ENCODE results near the gene HES4.
A peak's percentile ranks its signal among the peaks of the same experiment; 100 is the strongest.
"Not testable (repeated sequence)": the region's sequence is repeated elsewhere in the genome, so short reads cannot be mapped to it uniquely, and the experiment has no call there.

Gene HES4

GRCh38 chr1:1018321-1018685 is 18.4 kb upstream of the HES4 start:
- not testable (repeated sequence) for DNase-seq (ENCODE audit: low read depth, low spot score)

- DNase-seq (ENCODE audit: low read depth, low spot score) = not testable (repeated sequence)
These were observed 17.8 kb upstream of the HES4 start for GRCh38 chr1:1017397-1018320.

DNA sequence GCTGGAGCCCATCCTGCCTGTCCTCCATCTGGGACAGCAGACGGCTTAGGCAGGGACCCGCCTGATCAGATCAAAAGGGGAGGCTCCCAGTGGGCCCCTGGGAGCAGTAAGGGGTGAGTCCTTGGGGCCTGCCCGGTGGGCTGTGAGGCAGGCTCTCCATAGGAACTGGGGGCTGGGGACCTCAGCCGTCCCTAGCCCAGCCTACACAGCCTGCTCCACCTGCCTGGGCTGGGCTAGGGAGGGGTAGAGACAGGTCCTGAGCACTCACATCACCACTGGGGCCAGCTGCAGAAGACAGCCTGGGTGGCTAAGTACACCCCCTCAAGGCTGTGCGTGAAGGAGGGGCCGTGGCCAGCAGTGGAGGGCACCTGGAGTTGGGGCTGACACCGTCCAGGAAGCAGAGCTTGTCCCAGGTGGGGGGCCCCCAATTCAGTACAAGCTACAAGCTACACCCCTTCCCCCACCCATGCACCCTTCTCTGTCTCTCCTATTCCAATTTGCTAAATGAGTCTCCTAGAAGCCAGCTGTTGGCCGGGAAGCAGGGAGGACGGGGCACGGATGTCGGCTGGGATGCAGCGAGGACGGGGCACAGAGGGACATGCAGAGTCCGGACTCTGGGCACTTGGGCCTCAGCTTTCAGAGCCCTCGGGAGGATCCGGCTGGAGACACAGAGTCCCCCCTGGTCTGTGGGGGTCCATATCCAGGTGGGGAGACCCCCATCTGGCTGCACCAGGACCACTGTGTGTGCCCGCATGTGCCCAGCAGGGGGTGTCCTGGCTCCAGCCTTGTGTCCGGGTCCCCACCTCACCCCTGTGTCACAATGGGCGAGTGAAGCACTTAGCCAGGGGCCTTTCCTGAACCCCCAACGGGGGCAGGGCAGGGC is 15.1 kb upstream of the HES4 start:
- no peak for DNase-seq (ENCODE audit: low read depth, low spot score)

DNA sequence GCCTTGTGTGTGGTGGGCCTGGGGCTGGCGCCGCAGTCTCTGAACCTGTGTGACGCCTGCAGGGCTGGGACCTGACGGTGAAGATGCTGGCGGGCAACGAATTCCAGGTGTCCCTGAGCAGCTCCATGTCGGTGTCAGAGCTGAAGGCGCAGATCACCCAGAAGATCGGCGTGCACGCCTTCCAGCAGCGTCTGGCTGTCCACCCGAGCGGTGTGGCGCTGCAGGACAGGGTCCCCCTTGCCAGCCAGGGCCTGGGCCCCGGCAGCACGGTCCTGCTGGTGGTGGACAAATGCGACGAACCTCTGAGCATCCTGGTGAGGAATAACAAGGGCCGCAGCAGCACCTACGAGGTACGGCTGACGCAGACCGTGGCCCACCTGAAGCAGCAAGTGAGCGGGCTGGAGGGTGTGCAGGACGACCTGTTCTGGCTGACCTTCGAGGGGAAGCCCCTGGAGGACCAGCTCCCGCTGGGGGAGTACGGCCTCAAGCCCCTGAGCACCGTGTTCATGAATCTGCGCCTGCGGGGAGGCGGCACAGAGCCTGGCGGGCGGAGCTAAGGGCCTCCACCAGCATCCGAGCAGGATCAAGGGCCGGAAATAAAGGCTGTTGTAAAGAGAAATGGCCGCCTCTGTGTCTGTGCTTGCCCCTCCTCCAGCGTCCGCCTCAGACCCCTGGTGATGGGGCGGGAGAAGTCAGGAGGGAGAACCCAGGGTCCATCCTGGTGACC is 14.2 kb upstream of the HES4 start:
- no peak for DNase-seq (ENCODE audit: low read depth, low spot score)

GRCh38 chr1:1013105-1013921 is 13.4 kb upstream of the HES4 start, which contains the start of gene ISG15:
Gene ISG15, plus strand, starts transcription at chr1:1013497. Its CDS starts 77 bp downstream, at chr1:1013574.
- peak; percentile 72 for DNase-seq (ENCODE audit: low read depth, low spot score)

GRCh38 chr1:1012736-1013104 is 12.8 kb upstream of the HES4 start:
- not testable (repeated sequence) for DNase-seq (ENCODE audit: low read depth, low spot score)

- no peak for DNase-seq (ENCODE audit: low read depth, low spot score)
These were observed 11.6 kb upstream of the HES4 start for GRCh38 chr1:1011396-1011949.

- DNase-seq (ENCODE audit: low read depth, low spot score) = not testable (repeated sequence)
These were observed 10.2 kb upstream of the HES4 start for GRCh38 chr1:1010131-1010530.

- no peak for DNase-seq (ENCODE audit: low read depth, low spot score)
These were observed 6.6 kb upstream of the HES4 start for GRCh38 chr1:1006305-1007159.

DNA sequence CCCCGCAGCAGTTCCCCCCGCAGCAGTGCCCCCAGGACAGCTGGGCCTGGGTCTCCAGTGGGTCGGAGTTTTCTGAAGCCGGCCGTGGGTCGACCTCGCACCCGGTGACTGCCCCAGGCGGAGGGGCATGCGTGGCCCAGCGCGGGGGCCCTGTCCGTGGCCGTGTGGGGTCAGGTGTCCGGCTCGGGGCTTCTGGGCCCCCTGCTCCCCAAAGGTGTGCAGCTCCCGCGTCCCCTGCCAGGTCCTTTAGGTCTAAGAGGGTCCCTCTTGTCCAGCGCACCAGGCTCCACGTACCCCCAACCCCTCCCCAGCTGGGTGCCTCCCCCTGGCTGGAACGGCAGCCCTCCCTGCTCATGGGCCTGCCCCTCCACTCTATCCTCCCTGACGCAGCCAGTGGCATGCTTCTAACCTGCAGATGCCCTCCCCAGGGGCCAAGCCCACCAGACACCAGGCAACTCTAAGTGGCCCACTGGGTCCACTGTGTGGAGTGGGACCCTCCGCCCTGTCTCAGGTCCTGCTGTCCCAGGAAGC is 5.9 kb upstream of the HES4 start:
- no peak for DNase-seq (ENCODE audit: low read depth, low spot score)

- no peak for DNase-seq (ENCODE audit: low read depth, low spot score)
These were observed 5.1 kb upstream of the HES4 start for GRCh38 chr1:1004780-1005697.

DNA sequence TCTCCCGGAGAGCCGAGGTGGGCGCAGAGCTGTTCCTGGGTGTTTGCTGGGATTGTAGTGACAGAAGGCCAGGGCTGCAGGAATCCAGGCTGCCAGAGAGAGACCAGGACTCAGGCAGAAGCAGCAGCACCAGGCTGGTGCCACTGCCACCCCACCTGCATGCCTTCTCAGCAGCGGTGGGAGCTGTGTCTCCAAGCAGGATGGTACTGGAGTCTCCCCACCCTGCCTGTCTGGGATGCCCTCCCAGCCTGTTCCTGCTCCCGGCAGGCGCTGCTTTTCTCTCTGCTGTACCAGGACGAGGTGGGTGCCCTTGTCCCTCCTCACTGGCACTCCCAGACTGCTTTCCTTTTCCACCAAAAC is 4.5 kb upstream of the HES4 start:
- DNase-seq (ENCODE audit: low read depth, low spot score) = no peak

- DNase-seq (ENCODE audit: low read depth, low spot score) = no peak
These were observed 3.9 kb upstream of the HES4 start for GRCh38 chr1:1003618-1004419.

DNA sequence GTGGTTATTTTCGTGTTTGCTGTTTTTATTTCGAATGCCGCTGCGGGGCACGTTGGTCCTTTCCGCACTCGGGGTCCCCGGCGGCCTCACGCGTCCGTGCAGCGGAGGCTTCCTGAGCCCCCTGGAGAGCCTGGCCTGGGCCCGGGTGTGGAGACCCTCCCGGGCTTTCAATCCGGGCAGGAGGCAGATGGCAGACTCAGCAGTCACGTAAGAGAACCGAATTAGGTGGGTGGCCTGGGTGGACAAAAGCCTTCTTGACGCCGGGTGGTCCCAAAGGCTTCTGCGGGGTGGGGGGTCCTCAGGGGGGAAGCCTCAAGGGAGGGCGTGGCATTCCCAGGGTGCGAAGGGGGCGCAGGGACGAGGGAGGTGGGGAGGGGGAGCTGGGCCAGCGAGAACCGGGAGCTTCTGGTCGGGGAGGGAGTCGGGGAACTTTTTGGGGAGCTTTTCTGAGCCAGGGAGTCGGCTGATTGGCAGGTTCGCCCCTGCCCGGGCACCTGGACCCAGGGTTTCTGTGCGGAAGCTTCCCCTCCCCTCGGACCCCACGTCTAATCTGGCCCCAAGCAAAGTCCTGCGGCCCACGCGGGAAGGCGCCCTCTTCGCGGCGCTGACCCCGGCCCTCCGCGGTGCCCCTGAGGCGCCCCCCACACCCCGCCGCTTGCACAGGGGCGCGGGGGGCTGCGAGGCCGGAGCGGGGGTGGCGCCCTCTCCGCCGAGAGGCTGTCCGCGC is 1.3 kb upstream of the HES4 start:
- no peak for DNase-seq (ENCODE audit: low read depth, low spot score)

GRCh38 chr1:1000357-1001056 is 610 bp upstream of the HES4 start:
- DNase-seq (ENCODE audit: low read depth, low spot score) = peak; percentile 32

DNA sequence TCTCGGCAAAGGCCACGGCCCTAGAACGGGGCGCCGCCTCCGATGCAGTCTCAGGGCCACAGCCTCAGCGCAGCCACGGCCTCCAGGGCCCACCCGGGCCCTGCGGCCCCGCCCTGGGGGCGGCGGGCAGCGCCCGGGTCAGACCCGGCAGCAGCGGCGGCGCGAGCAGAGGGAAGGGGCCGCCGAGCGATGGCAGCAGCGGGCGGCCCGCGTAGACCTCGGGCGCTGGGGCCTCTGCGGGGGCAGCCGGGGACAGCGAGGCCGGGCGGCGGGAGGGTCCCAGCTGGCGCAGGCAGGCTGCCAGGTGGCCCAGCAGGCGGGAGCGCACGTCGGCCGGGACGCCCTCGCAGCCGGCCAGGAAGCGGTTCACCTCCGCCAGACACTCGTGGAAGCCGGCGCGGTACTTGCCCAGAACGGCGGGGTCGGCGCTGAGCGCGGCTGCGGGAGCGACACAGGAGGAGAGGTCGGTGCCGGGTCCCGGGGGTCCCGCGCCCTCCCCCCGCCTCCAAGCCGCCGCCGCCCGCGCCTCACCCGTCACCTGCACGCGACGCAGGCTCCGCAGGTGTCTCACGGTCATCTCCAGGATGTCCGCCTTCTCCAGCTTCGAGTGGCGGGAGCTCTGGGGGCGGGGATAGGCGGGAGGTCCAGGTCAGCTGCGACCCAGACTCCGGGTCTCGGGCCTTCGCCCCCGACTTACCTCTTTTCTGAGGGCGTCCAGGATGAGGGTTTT is 737 bp downstream of the HES4 start:
- no peak for DNase-seq (ENCODE audit: low read depth, low spot score)

Measured in activated naive CD8-positive, alpha-beta T cell treated with anti-CD3 and anti-CD28 coated beads, Interleukin-2, amount 50 U/mL, for 16 hours (primary cell).